Transverse colon (tissue), 4 donors: ENCODE data around the gene SYS1. TPM values are rescaled to one million over a fixed set of nuclear protein-coding genes. Genes with fewer than 3 reads are reported as not detected.
A peak's percentile ranks its signal among the peaks of the same experiment; 100 is the strongest.

ENCODE experiments used
- DNase-seq: peaks from one replicate; pipeline ENCODE4 v3.0.0-alpha.2; 2019
- H3K27ac ChIP-seq, 4 donors: fragments of 200-600 bp; sonication (generic); 2 replicates each; pipeline ENCODE4 v1.5.1; 2016 to 2018; ENCODE audit warnings: inconsistent platforms in 4 of 4
- H3K27me3 ChIP-seq: fragments of 200-600 bp; sonication (generic); 2 replicates; pipeline ENCODE4 v1.5.1; 2017; ENCODE audit warnings: inconsistent platforms
- H3K36me3 ChIP-seq, 4 donors: fragments of 200-600 bp; sonication (generic); 2 replicates each; pipeline ENCODE4 v1.5.1; 2017 to 2019; ENCODE audit warnings: inconsistent platforms in 4 of 4
- H3K4me1 ChIP-seq, 4 donors: fragments of 200-600 bp; sonication (generic); 2 replicates each; pipeline ENCODE4 v1.5.1; 2017 to 2020; ENCODE audit warnings: inconsistent platforms in 4 of 4
- H3K4me3 ChIP-seq, 4 donors: fragments of 200-600 bp; sonication (generic); 1 replicate in 1 of 4; 2 replicates in 3 of 4; pipeline versions ENCODE4 v1.5.1 to v1.6.1; 2017 to 2019; ENCODE audit warnings: inconsistent platforms in 4 of 4
- H3K9me3 ChIP-seq, 2 donors: fragments of 200-600 bp; sonication (generic); 2 replicates each; pipeline ENCODE4 v1.5.1; 2017 to 2019; ENCODE audit warnings: inconsistent platforms in 2 of 2
- CTCF ChIP-seq, 5 experiments: fragments of 200-600 bp in 3 of 5; fragments of 450-650 bp in 2 of 5; sonication (generic) in 3 of 5; IDR thresholded peaks; 1 replicate in 2 of 5; 2 replicates in 3 of 5; pipeline ENCODE4 v1.5.1; 2016 to 2017; ENCODE audit warnings: antibody characterized with exemption in 5 of 5, inconsistent platforms in 3 of 5, mild to moderate bottlenecking in 2 of 5, moderate library complexity in 1 of 5
- EP300 ChIP-seq: sonication (generic); formaldehyde crosslinking; IDR thresholded peaks from one replicate; pipeline ENCODE4 v1.6.1; 2017; ENCODE audit warnings: antibody characterized with exemption, low read depth
- POLR2A ChIP-seq: fragments of 450-650 bp; IDR thresholded peaks from one replicate; pipeline ENCODE4 v1.6.1; 2016; ENCODE audit warnings: antibody characterized with exemption, mild to moderate bottlenecking, moderate library complexity
- POLR2AphosphoS5 ChIP-seq, 3 donors: sonication (generic); formaldehyde crosslinking; IDR thresholded peaks; one replicate each; pipeline ENCODE4 v1.6.1; 2016; ENCODE audit warnings: antibody characterized with exemption in 3 of 3
- WGBS, 2 donors: methylation state at CpG; one replicate each; pipeline ENCODE4 v1.1.5; 2018; ENCODE audit warnings: low coverage in 1 of 2; 5-methylcytosine and 5-hydroxymethylcytosine counted together
- in situ Hi-C, 4 donors: fragments of 200-750 bp; cut with MboI; loops; one replicate each; pipeline versions ENCODE4 v1.15.0 to v1.15.1; 2017; ENCODE audit warnings: low sequenced_read_pairs in 3 of 4, low pct_ligation_motif_present in 1 of 4, low pct_unique_long_range_greater_than_20kb in 1 of 4
- intact Hi-C: fragments of 100-400 bp; cut with DNase I; formaldehyde crosslinking; loops from one replicate; pipeline ENCODE4 v1.15.1; 2023; ENCODE audit warnings: low total_unique reads
- total RNA-seq, 4 donors: library from RNA; depleted of rRNA; stranded (reverse); fragments of >200 nt; gene quantifications; one replicate each; pipeline ENCODE4 v1.1.0, GENCODE V29; 2016

The SYS1 gene
- total RNA-seq, 4 donors from 2014 or later: 5.6 to 64.7 (median 38.4) TPM

DNA sequence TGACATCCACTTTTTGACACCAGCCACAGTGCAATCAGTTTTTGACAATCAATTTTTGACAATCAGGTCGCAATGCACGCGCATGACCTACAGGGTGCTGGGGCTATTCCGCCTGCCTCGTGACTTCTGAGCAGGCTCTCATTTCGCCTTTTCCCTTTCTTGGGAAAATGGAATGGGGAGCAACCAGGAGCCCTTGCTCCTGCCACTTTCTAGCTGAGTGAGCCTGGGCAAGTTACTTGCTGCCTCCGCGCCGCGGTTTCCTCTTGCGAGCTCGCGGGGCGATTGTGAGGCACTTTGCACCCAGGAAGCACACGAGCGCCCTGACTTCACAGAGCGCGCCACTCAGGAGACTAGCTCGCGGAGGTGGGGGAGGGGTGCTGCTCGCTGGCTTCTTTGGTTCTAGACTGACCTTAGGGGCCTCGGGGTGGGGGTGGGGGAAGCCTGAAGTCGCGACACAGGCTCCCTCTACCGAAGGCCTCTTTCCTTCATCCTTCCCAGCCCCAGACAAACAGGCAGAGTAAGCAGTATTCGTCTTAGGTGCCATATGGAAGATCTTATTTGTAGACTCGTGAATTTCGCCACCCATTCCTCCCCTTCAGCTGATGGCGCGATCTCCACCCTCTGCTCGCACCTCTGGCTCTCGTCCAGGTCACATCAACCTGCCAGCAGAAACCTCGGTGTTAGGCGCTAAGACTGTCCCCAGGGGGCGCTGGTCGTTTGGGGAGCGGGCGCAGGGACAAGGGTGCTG lies 10.6 kb downstream of the SYS1 start:
- in situ Hi-C loops: loop anchor here in 3 of 4 donors (10.0 kb wide), 2 partner anchors 61 to 71 kb away; no protein-coding TSS in a partner anchor
- H3K36me3 ChIP-seq: no peaks in the 10 kb centered on the region

GRCh38 chr20:45374101-45374467 lies 11.1 kb downstream of the SYS1 start:
- intact Hi-C loops (loop anchor here (5.0 kb wide), 2 partner anchors 57 to 63 kb away; no protein-coding TSS in a partner anchor), in situ Hi-C loops (loop anchor here in 3 of 4 donors (10.0 kb wide), 2 partner anchors 61 to 71 kb away; no protein-coding TSS in a partner anchor)
- Histone ChIP-seq H3K4me3 (peak overlapping the region in 3 of 4 donors; percentile 38 to 63 (median 38)), H3K4me1 (peaks cover 8 to 26% (median 14%) of the 10 kb centered on the region in 4 donors), H3K27me3 (no peaks in the 10 kb centered on the region), H3K27ac (peak overlapping the region; percentile 78 to 91 (median 88)), H3K36me3 (no peaks in the 10 kb centered on the region), H3K9me3 (no peaks in the 10 kb centered on the region)
- whole genome bisulfite sequencing, 2 donors: 53 to 71% methylated on average over 6 to 9 of the region's 9 CpGs
- no peak for TF ChIP-seq POLR2AphosphoS5 (IDR thresholded peaks at IDR 0.05)
- TF ChIP-seq POLR2A: no peak
- peak in 2 of 5 experiments; percentile 8 to 10 for TF ChIP-seq CTCF (IDR thresholded peaks at IDR 0.05)
- DNase-seq: no peak

More for the DNA sequence above, 10.6 kb downstream of the SYS1 start:
- Histone ChIP-seq H3K27me3 (no peaks in the 10 kb centered on the region), H3K27ac (peak overlapping the region; percentile 78 to 91 (median 88)), H3K4me1 (peaks cover 8 to 26% (median 14%) of the 10 kb centered on the region in 4 donors), H3K4me3 (peak overlapping the region; percentile 38 to 63 (median 49)), H3K9me3 (no peaks in the 10 kb centered on the region)
- WGBS, 2 donors: 4% methylated on average over 37 of the region's 38 CpGs; no CpG with 5 or more reads in 1 of the 2 donors
- no peak for TF ChIP-seq EP300
- TF ChIP-seq CTCF (IDR thresholded peaks at IDR 0.05): peak; percentile 88 to 97 (median 92)
- TF ChIP-seq POLR2AphosphoS5 (IDR thresholded peaks at IDR 0.05): peak in 2 of 3 donors; percentile 58 to 63
- TF ChIP-seq POLR2A: peak; percentile 3
- intact Hi-C loops: loop anchor here (5.0 kb wide), 2 partner anchors 56 to 64 kb away; no protein-coding TSS in a partner anchor
- DNase-seq: peak; percentile 95

GRCh38 chr20:45374966-45375365 lies 12.0 kb downstream of the SYS1 start:
- in situ Hi-C loops: loop anchor here in 3 of 4 donors (10.0 kb wide), 2 partner anchors 60 to 70 kb away; no protein-coding TSS in a partner anchor
- intact Hi-C loops: loop anchor here (5.0 kb wide), 2 partner anchors 58 to 62 kb away; no protein-coding TSS in a partner anchor
- H3K36me3 ChIP-seq: no peaks in the 10 kb centered on the region
- H3K27me3 ChIP-seq: no peaks in the 10 kb centered on the region
- H3K4me3 ChIP-seq: no peak overlapping the region
- TF ChIP-seq EP300: no peak
- no peak for TF ChIP-seq CTCF (IDR thresholded peaks at IDR 0.05)
- TF ChIP-seq POLR2AphosphoS5 (IDR thresholded peaks at IDR 0.05): no peak
- no peak for TF ChIP-seq POLR2A
- WGBS, 2 donors: 95% methylated on average over 14 of the region's 14 CpGs; no CpG with 5 or more reads in 1 of the 2 donors
- no peaks in the 10 kb centered on the region for H3K9me3 ChIP-seq
- H3K4me1 ChIP-seq: peaks cover 8 to 26% (median 14%) of the 10 kb centered on the region in 4 donors
- H3K27ac ChIP-seq: no peak overlapping the region
- no peak for DNase-seq

DNA sequence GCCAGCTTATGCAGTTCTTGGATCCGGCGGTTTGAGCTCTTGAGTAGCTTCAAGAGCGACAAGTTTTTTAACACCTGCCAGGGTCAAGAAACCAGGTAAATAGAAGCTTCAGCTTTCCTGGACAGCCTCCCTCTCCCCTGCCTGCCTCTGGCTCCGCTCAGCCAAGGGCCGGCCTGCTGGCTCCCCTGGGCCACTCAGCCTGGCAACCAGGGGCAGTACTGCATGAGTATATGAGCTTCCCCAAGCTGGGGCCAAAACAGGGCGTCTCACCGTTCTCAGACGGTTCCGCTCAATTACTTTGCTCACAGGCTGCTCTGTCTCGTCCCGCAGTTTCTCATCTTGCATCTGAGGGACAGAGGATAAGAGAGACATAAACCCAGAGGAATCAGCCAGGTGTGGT lies 14.3 kb downstream of the SYS1 start:
- no peak for DNase-seq
- no peaks in the 10 kb centered on the region for H3K27me3 ChIP-seq
- TF ChIP-seq POLR2AphosphoS5 (IDR thresholded peaks at IDR 0.05) (no peak), POLR2A (no peak), EP300 (no peak)
- H3K9me3 ChIP-seq: no peaks in the 10 kb centered on the region
- peaks cover 8 to 16% (median 13%) of the 10 kb centered on the region in 4 donors for H3K4me1 ChIP-seq
- H3K27ac ChIP-seq: no peak overlapping the region
- WGBS, 2 donors: 86% methylated on average over 11 of the region's 11 CpGs; no CpG with 5 or more reads in 1 of the 2 donors
- H3K4me3 ChIP-seq: no peak overlapping the region
- H3K36me3 ChIP-seq: no peaks in the 10 kb centered on the region
- in situ Hi-C loops: loop anchor here in 3 of 4 donors (10.0 kb wide), 2 partner anchors 58 to 68 kb away; no protein-coding TSS in a partner anchor
- intact Hi-C loops: no loop called here
